GM18511 (cell line): ENCODE measurements around the gene TNS1.

ENCODE experiments used
- ATAC-seq: cut with Tn5 transposase; IDR thresholded peaks from one replicate; pipeline ENCODE4 v1.9.1; 2021; ENCODE audit warnings: mild to moderate bottlenecking, moderate library complexity; ENCODE audit not compliant: unreplicated experiment

TNS1 gene

GRCh38 chr2:218002143-218002844 is 501 bp downstream of the TNS1 start:
- ATAC-seq, result no peak

GRCh38 chr2:218001629-218002028 is 1.2 kb downstream of the TNS1 start:
- no peak for ATAC-seq

GRCh38 chr2:218000136-218000535 is 2.7 kb downstream of the TNS1 start:
- no peak for ATAC-seq

- no peak for ATAC-seq
Observed at GRCh38 chr2:217999595-217999959, 3.2 kb downstream of the TNS1 start.

GRCh38 chr2:217998926-217999594 is 3.7 kb downstream of the TNS1 start:
- no peak for ATAC-seq

GRCh38 chr2:217997510-217997909 is 5.3 kb downstream of the TNS1 start:
- no peak for ATAC-seq

- no peak for ATAC-seq
Observed at GRCh38 chr2:217996361-217996760, 6.4 kb downstream of the TNS1 start.

GRCh38 chr2:217995731-217996231 is 7.0 kb downstream of the TNS1 start:
- no peak for ATAC-seq

GRCh38 chr2:217994776-217995274 is 8.0 kb downstream of the TNS1 start:
- ATAC-seq, result no peak

- ATAC-seq, result no peak
Observed at GRCh38 chr2:217993817-217994463, 8.9 kb downstream of the TNS1 start.

- no peak for ATAC-seq
Observed at GRCh38 chr2:217993138-217993537, 9.7 kb downstream of the TNS1 start.

GRCh38 chr2:217992061-217992460 is 10.7 kb downstream of the TNS1 start:
- no peak for ATAC-seq

GRCh38 chr2:217990791-217991465 is 11.9 kb downstream of the TNS1 start:
- no peak for ATAC-seq

GRCh38 chr2:217990389-217990788 is 12.4 kb downstream of the TNS1 start:
- ATAC-seq, result no peak

- ATAC-seq, result no peak
Observed at GRCh38 chr2:217989221-217989948, 13.4 kb downstream of the TNS1 start.

GRCh38 chr2:217988840-217989204 is 14.0 kb downstream of the TNS1 start:
- no peak for ATAC-seq

GRCh38 chr2:217988014-217988839 is 14.6 kb downstream of the TNS1 start:
- ATAC-seq, result peak; percentile 69

GRCh38 chr2:217987391-217987790 is 15.4 kb downstream of the TNS1 start:
- ATAC-seq, result no peak

GRCh38 chr2:217986256-217986961 is 16.4 kb downstream of the TNS1 start:
- no peak for ATAC-seq
